Measurements from ENCODE around the gene C2orf15. TPM values are rescaled to one million over a fixed set of nuclear protein-coding genes. Genes with fewer than 3 reads are reported as not detected.

Gene C2orf15
- total RNA-seq (under 1 TPM; 0.33 to 0.65 TPM), polyA plus RNA-seq (under 1 TPM; 0.24 to 0.25 TPM)

- under 1% methylated on average over 83 of the region's 84 CpGs for WGBS
- peak within 1 kb of the TSS; percentile 73 to 98 (median 81) for H3K4me3 ChIP-seq (ENCODE audit: low read depth in 1 of 3, low read length in 3 of 3)
- H3K4me1 ChIP-seq (ENCODE audit: control insufficient read depth in 4 of 4, insufficient read depth in 4 of 4, low read length in 3 of 4) = peaks cover 1 to 11% (median 6%) of the 10 kb centered on the region in 4 donors
- peak within 1 kb of the TSS; percentile 76 to 96 for H3K27ac ChIP-seq (ENCODE audit: low read depth in 1 of 2, low read length in 2 of 2)
- H3K9ac ChIP-seq (ENCODE audit: low read depth in 1 of 2, low read length in 2 of 2) = peak within 1 kb of the TSS; percentile 70 to 86
- peak; percentile 93 for DNase-seq (ENCODE audit: low spot score)
- TF ChIP-seq, protein P1, sequence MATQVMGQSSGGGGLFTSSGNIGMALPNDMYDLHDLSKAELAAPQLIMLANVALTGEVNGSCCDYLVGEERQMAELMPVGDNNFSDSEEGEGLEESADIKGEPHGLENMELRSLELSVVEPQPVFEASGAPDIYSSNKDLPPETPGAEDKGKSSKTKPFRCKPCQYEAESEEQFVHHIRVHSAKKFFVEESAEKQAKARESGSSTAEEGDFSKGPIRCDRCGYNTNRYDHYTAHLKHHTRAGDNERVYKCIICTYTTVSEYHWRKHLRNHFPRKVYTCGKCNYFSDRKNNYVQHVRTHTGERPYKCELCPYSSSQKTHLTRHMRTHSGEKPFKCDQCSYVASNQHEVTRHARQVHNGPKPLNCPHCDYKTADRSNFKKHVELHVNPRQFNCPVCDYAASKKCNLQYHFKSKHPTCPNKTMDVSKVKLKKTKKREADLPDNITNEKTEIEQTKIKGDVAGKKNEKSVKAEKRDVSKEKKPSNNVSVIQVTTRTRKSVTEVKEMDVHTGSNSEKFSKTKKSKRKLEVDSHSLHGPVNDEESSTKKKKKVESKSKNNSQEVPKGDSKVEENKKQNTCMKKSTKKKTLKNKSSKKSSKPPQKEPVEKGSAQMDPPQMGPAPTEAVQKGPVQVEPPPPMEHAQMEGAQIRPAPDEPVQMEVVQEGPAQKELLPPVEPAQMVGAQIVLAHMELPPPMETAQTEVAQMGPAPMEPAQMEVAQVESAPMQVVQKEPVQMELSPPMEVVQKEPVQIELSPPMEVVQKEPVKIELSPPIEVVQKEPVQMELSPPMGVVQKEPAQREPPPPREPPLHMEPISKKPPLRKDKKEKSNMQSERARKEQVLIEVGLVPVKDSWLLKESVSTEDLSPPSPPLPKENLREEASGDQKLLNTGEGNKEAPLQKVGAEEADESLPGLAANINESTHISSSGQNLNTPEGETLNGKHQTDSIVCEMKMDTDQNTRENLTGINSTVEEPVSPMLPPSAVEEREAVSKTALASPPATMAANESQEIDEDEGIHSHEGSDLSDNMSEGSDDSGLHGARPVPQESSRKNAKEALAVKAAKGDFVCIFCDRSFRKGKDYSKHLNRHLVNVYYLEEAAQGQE (IDR thresholded peaks at IDR 0.05) = peak; percentile 82
- TF ChIP-seq, protein P2, sequence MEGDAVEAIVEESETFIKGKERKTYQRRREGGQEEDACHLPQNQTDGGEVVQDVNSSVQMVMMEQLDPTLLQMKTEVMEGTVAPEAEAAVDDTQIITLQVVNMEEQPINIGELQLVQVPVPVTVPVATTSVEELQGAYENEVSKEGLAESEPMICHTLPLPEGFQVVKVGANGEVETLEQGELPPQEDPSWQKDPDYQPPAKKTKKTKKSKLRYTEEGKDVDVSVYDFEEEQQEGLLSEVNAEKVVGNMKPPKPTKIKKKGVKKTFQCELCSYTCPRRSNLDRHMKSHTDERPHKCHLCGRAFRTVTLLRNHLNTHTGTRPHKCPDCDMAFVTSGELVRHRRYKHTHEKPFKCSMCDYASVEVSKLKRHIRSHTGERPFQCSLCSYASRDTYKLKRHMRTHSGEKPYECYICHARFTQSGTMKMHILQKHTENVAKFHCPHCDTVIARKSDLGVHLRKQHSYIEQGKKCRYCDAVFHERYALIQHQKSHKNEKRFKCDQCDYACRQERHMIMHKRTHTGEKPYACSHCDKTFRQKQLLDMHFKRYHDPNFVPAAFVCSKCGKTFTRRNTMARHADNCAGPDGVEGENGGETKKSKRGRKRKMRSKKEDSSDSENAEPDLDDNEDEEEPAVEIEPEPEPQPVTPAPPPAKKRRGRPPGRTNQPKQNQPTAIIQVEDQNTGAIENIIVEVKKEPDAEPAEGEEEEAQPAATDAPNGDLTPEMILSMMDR (IDR thresholded peaks at IDR 0.05; ENCODE audit: low read depth, low read length, missing input control) = no peak
- TF ChIP-seq HNF4A (conservative IDR thresholded peaks at IDR 0.05) (no peak), NR2F2 (IDR thresholded peaks at IDR 0.05) (no peak), SP1 (IDR thresholded peaks at IDR 0.05) (peak; percentile 67), FOXA2 (IDR thresholded peaks at IDR 0.05) (no peak), MAX (IDR thresholded peaks at IDR 0.05) (no peak), ZBTB33 (IDR thresholded peaks at IDR 0.05) (peak; percentile 55), RXRA (IDR thresholded peaks at IDR 0.05) (no peak), HNF4G (IDR thresholded peaks at IDR 0.05) (no peak), RAD21 (IDR thresholded peaks at IDR 0.05) (no peak), JUND (IDR thresholded peaks at IDR 0.05) (peak in 1 of 2 donors; percentile 13), YY1 (IDR thresholded peaks at IDR 0.05) (peak; percentile 69), GABPA (IDR thresholded peaks at IDR 0.05 in 1 of 2, conservative IDR thresholded peaks at IDR 0.05 in 1 of 2) (peak in 1 of 2 donors; percentile 66), FOXA1 (IDR thresholded peaks at IDR 0.05) (peak; percentile 39), ATF3 (IDR thresholded peaks at IDR 0.05) (no peak), TAF1 (conservative IDR thresholded peaks at IDR 0.05) (peak; percentile 67), EGR1 (IDR thresholded peaks at IDR 0.05; ENCODE audit: low read depth in 2 of 2) (peak; percentile 83 to 99)
- no peaks in the 10 kb centered on the region for H3K9me3 ChIP-seq (ENCODE audit: control insufficient read depth in 4 of 4, low read length in 3 of 4)
- H3K27me3 ChIP-seq (ENCODE audit: control insufficient read depth in 4 of 4, insufficient read depth in 4 of 4, low read length in 3 of 4) = no peaks in the 10 kb centered on the region
- H3K36me3 ChIP-seq (ENCODE audit: control insufficient read depth in 4 of 4, insufficient read depth in 3 of 4, low read depth in 1 of 4, low read length in 3 of 4) = no peaks in the 10 kb centered on the region
Measured at GRCh38 chr2:99141110-99142108, at the start of gene C2orf15. C2orf15 (plus strand) TSS chr2:99141707; CDS start chr2:99150559, 8,852 bp downstream.

Measured in liver (tissue), 9 donors.